GM18498 (cell line): ENCODE measurements around the gene CDT1.

Experiments
- ATAC-seq: cut with Tn5 transposase; IDR thresholded peaks from one replicate; pipeline ENCODE4 v1.9.1; 2021; ENCODE audit warnings: mild to moderate bottlenecking, moderate library complexity; ENCODE audit not compliant: unreplicated experiment

Gene CDT1

GRCh38 chr16:88804173-88804551 lies 573 bp downstream of the CDT1 start:
- ATAC-seq, result no peak

- ATAC-seq, result no peak
These were observed 1.2 kb downstream of the CDT1 start for GRCh38 chr16:88804552-88805339.

- no peak for ATAC-seq
These were observed 1.7 kb downstream of the CDT1 start for GRCh38 chr16:88805340-88805715.

GRCh38 chr16:88805887-88806393 lies 2.4 kb downstream of the CDT1 start:
- ATAC-seq, result no peak

GRCh38 chr16:88806491-88807111 lies 3.0 kb downstream of the CDT1 start:
- no peak for ATAC-seq

GRCh38 chr16:88807142-88807625 lies 3.6 kb downstream of the CDT1 start:
- ATAC-seq, result no peak

GRCh38 chr16:88807626-88808453 lies 4.3 kb downstream of the CDT1 start:
- ATAC-seq, result no peak

- no peak for ATAC-seq
These were observed 5.6 kb downstream of the CDT1 start for GRCh38 chr16:88809068-88809675.

GRCh38 chr16:88809676-88810165 lies 6.1 kb downstream of the CDT1 start:
- ATAC-seq, result no peak

GRCh38 chr16:88810166-88810911 lies 6.8 kb downstream of the CDT1 start:
- ATAC-seq, result no peak

- peak; percentile 58 for ATAC-seq
These were observed 7.6 kb downstream of the CDT1 start for GRCh38 chr16:88810912-88811768.

GRCh38 chr16:88811769-88812512 lies 8.4 kb downstream of the CDT1 start, which contains the start of gene APRT:
Gene APRT, minus strand, starts transcription at chr16:88811928. Its CDS starts 29 bp downstream, at chr16:88811899.
- ATAC-seq, result peak; percentile 76

GRCh38 chr16:88812513-88813268 lies 9.1 kb downstream of the CDT1 start:
- no peak for ATAC-seq

- ATAC-seq, result no peak
These were observed 9.9 kb downstream of the CDT1 start for GRCh38 chr16:88813269-88814143.

- no peak for ATAC-seq
These were observed 10.5 kb downstream of the CDT1 start for GRCh38 chr16:88814144-88814502.

GRCh38 chr16:88815227-88815626 lies 11.6 kb downstream of the CDT1 start:
- no peak for ATAC-seq
